GM23248 (cell line): ENCODE measurements around the gene PTPRN2. TPM values are rescaled to one million over a fixed set of nuclear protein-coding genes. Genes with fewer than 3 reads are reported as not detected.

ENCODE experiments used
- DNase-seq: peaks from one replicate; pipeline ENCODE4 v3.0.0-alpha.2; 2015
- H2AFZ ChIP-seq: fragments of 200-600 bp; sonication (generic); 2 replicates; pipeline ENCODE4 v1.6.1; 2016; ENCODE audit warnings: antibody characterized with exemption
- H3F3A ChIP-seq: fragments of 200-600 bp; sonication (generic); 2 replicates; pipeline ENCODE4 v1.6.1; 2016; ENCODE audit warnings: mild to moderate bottlenecking, antibody characterized with exemption, mixed run types; ENCODE audit not compliant: insufficient read depth
- H3K27ac ChIP-seq: fragments of 200-600 bp; sonication (generic); 2 replicates; pipeline ENCODE4 v1.5.1; 2016; ENCODE audit warnings: mild to moderate bottlenecking
- H3K27me3 ChIP-seq: fragments of 200-600 bp; sonication (generic); replicated peaks from 2 replicates; pipeline ENCODE4 v1.6.1; 2016; ENCODE audit warnings: mild to moderate bottlenecking; ENCODE audit not compliant: insufficient read depth
- H3K36me3 ChIP-seq: fragments of 200-600 bp; sonication (generic); 2 replicates; pipeline ENCODE4 v1.6.1; 2016; ENCODE audit warnings: low read depth, mild to moderate bottlenecking
- H3K4me1 ChIP-seq: fragments of 200-600 bp; sonication (generic); 2 replicates; pipeline ENCODE4 v1.6.1; 2016; ENCODE audit warnings: mild to moderate bottlenecking; ENCODE audit not compliant: insufficient read depth
- H3K4me2 ChIP-seq: fragments of 200-600 bp; sonication (generic); one replicate; pipeline ENCODE4 v1.6.1; 2016; ENCODE audit warnings: mild to moderate bottlenecking; ENCODE audit not compliant: unreplicated experiment
- H3K4me3 ChIP-seq: fragments of 200-600 bp; sonication (generic); 2 replicates; pipeline ENCODE4 v1.5.1; 2016; ENCODE audit warnings: mild to moderate bottlenecking
- H3K79me2 ChIP-seq: fragments of 200-600 bp; sonication (generic); 2 replicates; pipeline ENCODE4 v1.6.1; 2016; ENCODE audit warnings: mild to moderate bottlenecking; ENCODE audit not compliant: insufficient read depth
- H3K9ac ChIP-seq: fragments of 200-600 bp; sonication (generic); 2 replicates; pipeline ENCODE4 v1.6.1; 2016; ENCODE audit warnings: mild to moderate bottlenecking
- H3K9me2 ChIP-seq: fragments of 200-600 bp; sonication (generic); 2 replicates; pipeline ENCODE4 v1.6.1; 2016; ENCODE audit warnings: mixed run types, mild to moderate bottlenecking, moderate library complexity; ENCODE audit not compliant: insufficient read depth
- H3K9me3 ChIP-seq: fragments of 200-600 bp; sonication (generic); one replicate; pipeline ENCODE4 v1.6.1; 2017; ENCODE audit warnings: low read depth
- H4K20me1 ChIP-seq: fragments of 200-600 bp; sonication (generic); 2 replicates; pipeline ENCODE4 v1.6.0; 2016; ENCODE audit not compliant: insufficient read depth
- EZH2 ChIP-seq: fragments of 200-600 bp; sonication (generic); IDR thresholded peaks from 2 replicates; pipeline ENCODE4 v1.6.1; 2018; ENCODE audit warnings: antibody characterized with exemption, mild to moderate bottlenecking; ENCODE audit not compliant: insufficient read depth, poor library complexity, severe bottlenecking
- EZH2phosphoT487 ChIP-seq: fragments of 200-600 bp; sonication (generic); IDR thresholded peaks from 2 replicates; pipeline ENCODE4 v1.6.1; 2018; ENCODE audit warnings: antibody characterized with exemption, moderate library complexity, mild to moderate bottlenecking, low read depth; ENCODE audit not compliant: insufficient read depth
- WGBS, 2 experiments: methylation state at CpG; one replicate each; pipeline ENCODE4 v1.1.6; 2015 to 2017; ENCODE audit warnings: low lambda C conversion rate in 2 of 2, low coverage in 1 of 2; ENCODE audit errors: missing lambda C conversion rate in 2 of 2; 5-methylcytosine and 5-hydroxymethylcytosine counted together
- in situ Hi-C: fragments of 300-500 bp; cut with MboI; formaldehyde crosslinking; loops from 2 replicates; pipeline ENCODE4 v1.15.0; 2020
- polyA plus RNA-seq: library from polyadenylated mRNA; unstranded; fragments of >200 nt; fragmentation: Nextera tagmentation; extraction: Ambion mirVana; gene quantifications from 2 replicates; pipeline ENCODE4 v1.2.1, GENCODE V29; 2016
- total RNA-seq: library from RNA; depleted of rRNA; stranded (reverse); fragments of >200 nt; shearing (Covaris generic); gene quantifications from 2 replicates; pipeline ENCODE4 v1.2.3, GENCODE V29; 2014

PTPRN2 gene
- total and polyA plus RNA-seq, 2 experiments from 2014 or later, result 0.13 TPM; not detected in 1

GRCh38 chr7:158394936-158395335 lies 192.7 kb downstream of the PTPRN2 start:
- in situ Hi-C loops, result no loop called here
- no peak overlapping the region for H3K4me2 ChIP-seq
- no peaks in the 10 kb centered on the region for H3K9me3 ChIP-seq
- DNase-seq, result no peak
- no peak overlapping the region for H3K27ac ChIP-seq
- H3F3A ChIP-seq, result no peaks in the 10 kb centered on the region
- no peak overlapping the region for H3K9ac ChIP-seq
- no peaks in the 10 kb centered on the region for H3K79me2 ChIP-seq
- TF ChIP-seq EZH2phosphoT487 (no peak), EZH2 (no peak)
- no peaks in the 10 kb centered on the region for H3K4me1 ChIP-seq
- H3K4me3 ChIP-seq, result no peak overlapping the region
- H4K20me1 ChIP-seq, result no peaks in the 10 kb centered on the region
- no peaks in the 10 kb centered on the region for H3K9me2 ChIP-seq
- 37 to 54% methylated on average over 20 to 25 of the region's 25 CpGs for whole genome bisulfite sequencing, 2 experiments
- H3K27me3 ChIP-seq, result no peaks in the 10 kb centered on the region
- H3K36me3 ChIP-seq, result no peaks in the 10 kb centered on the region
- H2AFZ ChIP-seq, result no peak overlapping the region

GRCh38 chr7:158393926-158394625 lies 193.5 kb downstream of the PTPRN2 start:
- no peak overlapping the region for H3K4me3 ChIP-seq
- TF ChIP-seq EZH2phosphoT487 (no peak), EZH2 (no peak)
- H3K79me2 ChIP-seq, result no peaks in the 10 kb centered on the region
- WGBS, 2 experiments, result 45 to 61% methylated on average over 11 to 16 of the region's 16 CpGs
- no peaks in the 10 kb centered on the region for H3K9me2 ChIP-seq
- H4K20me1 ChIP-seq, result no peaks in the 10 kb centered on the region
- H3K4me1 ChIP-seq, result no peaks in the 10 kb centered on the region
- in situ Hi-C loops, result no loop called here
- no peaks in the 10 kb centered on the region for H3K27me3 ChIP-seq
- no peak overlapping the region for H2AFZ ChIP-seq
- H3K27ac ChIP-seq, result no peak overlapping the region
- H3K9ac ChIP-seq, result no peak overlapping the region
- no peaks in the 10 kb centered on the region for H3K9me3 ChIP-seq
- no peaks in the 10 kb centered on the region for H3K36me3 ChIP-seq
- H3K4me2 ChIP-seq, result no peak overlapping the region
- no peak for DNase-seq
- no peaks in the 10 kb centered on the region for H3F3A ChIP-seq

GRCh38 chr7:158392251-158392650 lies 195.4 kb downstream of the PTPRN2 start:
- Histone ChIP-seq H3K36me3 (no peaks in the 10 kb centered on the region), H3K9me2 (no peaks in the 10 kb centered on the region), H3K79me2 (no peaks in the 10 kb centered on the region), H3F3A (no peaks in the 10 kb centered on the region), H3K27ac (no peak overlapping the region), H3K4me1 (no peaks in the 10 kb centered on the region), H3K9me3 (no peaks in the 10 kb centered on the region), H3K27me3 (no peaks in the 10 kb centered on the region), H3K9ac (no peak overlapping the region), H2AFZ (no peak overlapping the region), H3K4me2 (no peak overlapping the region), H3K4me3 (no peak overlapping the region), H4K20me1 (no peaks in the 10 kb centered on the region)
- no peak for DNase-seq
- in situ Hi-C loops, result no loop called here
- WGBS, 2 experiments, result 31 to 37% methylated on average over 11 of the region's 11 CpGs
- TF ChIP-seq EZH2phosphoT487 (no peak), EZH2 (no peak)

GRCh38 chr7:158391541-158391940 lies 196.1 kb downstream of the PTPRN2 start:
- H4K20me1 ChIP-seq, result no peaks in the 10 kb centered on the region
- H3K27me3 ChIP-seq, result no peaks in the 10 kb centered on the region
- no peak overlapping the region for H3K27ac ChIP-seq
- H3F3A ChIP-seq, result no peaks in the 10 kb centered on the region
- H3K4me1 ChIP-seq, result no peaks in the 10 kb centered on the region
- TF ChIP-seq EZH2 (no peak), EZH2phosphoT487 (no peak)
- H3K9me3 ChIP-seq, result no peaks in the 10 kb centered on the region
- no peaks in the 10 kb centered on the region for H3K36me3 ChIP-seq
- no peaks in the 10 kb centered on the region for H3K79me2 ChIP-seq
- H3K4me2 ChIP-seq, result no peak overlapping the region
- no peak overlapping the region for H2AFZ ChIP-seq
- no peak overlapping the region for H3K9ac ChIP-seq
- H3K9me2 ChIP-seq, result no peaks in the 10 kb centered on the region
- in situ Hi-C loops, result no loop called here
- H3K4me3 ChIP-seq, result no peak overlapping the region
- no peak for DNase-seq
- 63 to 64% methylated on average over 4 of the region's 4 CpGs for WGBS, 2 experiments
